ENCODE measurements around the gene PARD6A.

DNA sequence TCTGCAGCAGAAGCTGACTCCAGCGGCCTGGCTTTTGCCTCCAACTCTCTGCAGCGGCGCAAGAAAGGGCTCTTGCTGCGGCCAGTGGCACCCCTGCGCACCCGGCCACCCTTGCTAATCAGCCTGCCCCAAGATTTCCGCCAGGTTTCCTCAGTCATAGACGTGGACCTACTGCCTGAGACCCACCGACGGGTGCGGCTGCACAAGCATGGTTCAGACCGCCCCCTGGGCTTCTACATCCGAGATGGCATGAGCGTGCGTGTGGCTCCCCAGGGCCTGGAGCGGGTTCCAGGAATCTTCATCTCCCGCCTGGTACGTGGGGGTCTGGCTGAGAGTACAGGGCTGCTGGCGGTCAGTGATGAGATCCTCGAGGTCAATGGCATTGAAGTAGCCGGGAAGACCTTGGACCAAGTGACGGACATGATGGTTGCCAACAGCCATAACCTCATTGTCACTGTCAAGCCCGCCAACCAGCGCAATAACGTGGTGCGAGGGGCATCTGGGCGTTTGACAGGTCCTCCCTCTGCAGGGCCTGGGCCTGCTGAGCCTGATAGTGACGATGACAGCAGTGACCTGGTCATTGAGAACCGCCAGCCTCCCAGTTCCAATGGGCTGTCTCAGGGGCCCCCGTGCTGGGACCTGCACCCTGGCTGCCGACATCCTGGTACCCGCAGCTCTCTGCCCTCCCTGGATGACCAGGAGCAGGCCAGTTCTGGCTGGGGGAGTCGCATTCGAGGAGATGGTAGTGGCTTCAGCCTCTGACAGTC is 1.3 kb downstream of the PARD6A start:
- TF ChIP-seq POLR2A (IDR thresholded peaks at IDR 0.05): no peak
- TF ChIP-seq, protein P1, sequence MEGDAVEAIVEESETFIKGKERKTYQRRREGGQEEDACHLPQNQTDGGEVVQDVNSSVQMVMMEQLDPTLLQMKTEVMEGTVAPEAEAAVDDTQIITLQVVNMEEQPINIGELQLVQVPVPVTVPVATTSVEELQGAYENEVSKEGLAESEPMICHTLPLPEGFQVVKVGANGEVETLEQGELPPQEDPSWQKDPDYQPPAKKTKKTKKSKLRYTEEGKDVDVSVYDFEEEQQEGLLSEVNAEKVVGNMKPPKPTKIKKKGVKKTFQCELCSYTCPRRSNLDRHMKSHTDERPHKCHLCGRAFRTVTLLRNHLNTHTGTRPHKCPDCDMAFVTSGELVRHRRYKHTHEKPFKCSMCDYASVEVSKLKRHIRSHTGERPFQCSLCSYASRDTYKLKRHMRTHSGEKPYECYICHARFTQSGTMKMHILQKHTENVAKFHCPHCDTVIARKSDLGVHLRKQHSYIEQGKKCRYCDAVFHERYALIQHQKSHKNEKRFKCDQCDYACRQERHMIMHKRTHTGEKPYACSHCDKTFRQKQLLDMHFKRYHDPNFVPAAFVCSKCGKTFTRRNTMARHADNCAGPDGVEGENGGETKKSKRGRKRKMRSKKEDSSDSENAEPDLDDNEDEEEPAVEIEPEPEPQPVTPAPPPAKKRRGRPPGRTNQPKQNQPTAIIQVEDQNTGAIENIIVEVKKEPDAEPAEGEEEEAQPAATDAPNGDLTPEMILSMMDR (IDR thresholded peaks at IDR 0.05): no peak

Data from body of pancreas (tissue), 4 donors.